Daoy (cell line): ENCODE measurements around the gene XRCC4. TPM values are rescaled to one million over a fixed set of nuclear protein-coding genes. Genes with fewer than 3 reads are reported as not detected.
"Not testable (repeated sequence)": the region's sequence is repeated elsewhere in the genome, so short reads cannot be mapped to it uniquely, and the experiment has no call there.

ENCODE experiments used
- DNase-seq: peaks from one replicate; pipeline ENCODE4 v3.0.0-alpha.2; 2015; ENCODE audit warnings: low read depth
- total RNA-seq: library from RNA; depleted of rRNA; stranded (reverse); fragments of >200 nt; shearing (Covaris generic); gene quantifications from 2 replicates; pipeline ENCODE4 v1.2.3, GENCODE V29; 2014

The XRCC4 gene
- total RNA-seq, 1 experiment from 2014 or later, result 27.1 TPM

GRCh38 chr5:83179966-83180365 is 102.6 kb downstream of the XRCC4 start:
- DNase-seq, result no peak

GRCh38 chr5:83184534-83184933 is 107.2 kb downstream of the XRCC4 start:
- no peak for DNase-seq

- DNase-seq, result no peak
Measured at GRCh38 chr5:83192947-83193346, 115.6 kb downstream of the XRCC4 start.

GRCh38 chr5:83197326-83197967 is 120.1 kb downstream of the XRCC4 start:
- no peak for DNase-seq

- DNase-seq, result no peak
Measured at GRCh38 chr5:83199126-83199525, 121.8 kb downstream of the XRCC4 start.

GRCh38 chr5:83204651-83205050 is 127.3 kb downstream of the XRCC4 start:
- DNase-seq, result no peak

GRCh38 chr5:83209963-83210362 is 132.6 kb downstream of the XRCC4 start:
- DNase-seq, result no peak

GRCh38 chr5:83219077-83219476 is 141.7 kb downstream of the XRCC4 start:
- no peak for DNase-seq

GRCh38 chr5:83219495-83219894 is 142.1 kb downstream of the XRCC4 start:
- DNase-seq, result no peak

GRCh38 chr5:83220331-83220730 is 143.0 kb downstream of the XRCC4 start:
- no peak for DNase-seq

GRCh38 chr5:83222906-83223305 is 145.6 kb downstream of the XRCC4 start:
- DNase-seq, result no peak

- no peak for DNase-seq
Measured at GRCh38 chr5:83227611-83228010, 150.3 kb downstream of the XRCC4 start.

GRCh38 chr5:83230511-83230910 is 153.2 kb downstream of the XRCC4 start:
- DNase-seq, result no peak

- no peak for DNase-seq
Measured at GRCh38 chr5:83244516-83244915, 167.2 kb downstream of the XRCC4 start.

- DNase-seq, result no peak
Measured at GRCh38 chr5:83245037-83245436, 167.7 kb downstream of the XRCC4 start.

GRCh38 chr5:83246071-83246470 is 168.7 kb downstream of the XRCC4 start:
- no peak for DNase-seq

GRCh38 chr5:83249156-83249555 is 171.8 kb downstream of the XRCC4 start:
- DNase-seq, result no peak

GRCh38 chr5:83251849-83252248 is 174.5 kb downstream of the XRCC4 start:
- DNase-seq, result no peak

GRCh38 chr5:83253720-83254119 is 176.4 kb downstream of the XRCC4 start:
- DNase-seq, result no peak

GRCh38 chr5:83255268-83255667 is 177.9 kb downstream of the XRCC4 start:
- DNase-seq, result peak; percentile 16

- no peak for DNase-seq
Measured at GRCh38 chr5:83256091-83256780, 178.9 kb downstream of the XRCC4 start.

- not testable (repeated sequence) for DNase-seq
Measured at GRCh38 chr5:83257684-83258083, 180.3 kb downstream of the XRCC4 start.

GRCh38 chr5:83265318-83265717 is 188.0 kb downstream of the XRCC4 start:
- peak; percentile 56 for DNase-seq

- no peak for DNase-seq
Measured at GRCh38 chr5:83270311-83270710, 193.0 kb downstream of the XRCC4 start.
